ENCODE data around the gene ABCA2.

DNA sequence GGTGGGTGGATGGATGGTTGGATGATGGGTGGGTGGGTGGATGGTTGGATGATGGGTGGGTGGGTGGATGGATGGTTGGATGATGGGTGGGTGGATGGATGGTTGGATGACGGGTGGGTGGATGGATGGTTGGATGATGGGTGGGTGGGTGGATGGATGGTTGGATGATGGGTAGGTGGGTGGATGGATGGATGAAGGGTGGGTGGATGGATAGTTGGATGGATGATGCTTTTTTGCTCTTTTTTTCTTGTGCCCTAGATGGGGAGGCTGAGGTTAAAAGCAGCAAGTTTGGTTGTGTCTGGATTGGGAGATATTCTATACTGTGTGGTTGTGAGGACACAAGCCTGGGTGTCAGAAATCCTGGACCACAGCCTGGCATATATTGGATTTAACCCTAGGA is 70.6 kb downstream of the ABCA2 start:
- TF ChIP-seq POLR2A (IDR thresholded peaks at IDR 0.05) = no peak
- TF ChIP-seq, protein P1, sequence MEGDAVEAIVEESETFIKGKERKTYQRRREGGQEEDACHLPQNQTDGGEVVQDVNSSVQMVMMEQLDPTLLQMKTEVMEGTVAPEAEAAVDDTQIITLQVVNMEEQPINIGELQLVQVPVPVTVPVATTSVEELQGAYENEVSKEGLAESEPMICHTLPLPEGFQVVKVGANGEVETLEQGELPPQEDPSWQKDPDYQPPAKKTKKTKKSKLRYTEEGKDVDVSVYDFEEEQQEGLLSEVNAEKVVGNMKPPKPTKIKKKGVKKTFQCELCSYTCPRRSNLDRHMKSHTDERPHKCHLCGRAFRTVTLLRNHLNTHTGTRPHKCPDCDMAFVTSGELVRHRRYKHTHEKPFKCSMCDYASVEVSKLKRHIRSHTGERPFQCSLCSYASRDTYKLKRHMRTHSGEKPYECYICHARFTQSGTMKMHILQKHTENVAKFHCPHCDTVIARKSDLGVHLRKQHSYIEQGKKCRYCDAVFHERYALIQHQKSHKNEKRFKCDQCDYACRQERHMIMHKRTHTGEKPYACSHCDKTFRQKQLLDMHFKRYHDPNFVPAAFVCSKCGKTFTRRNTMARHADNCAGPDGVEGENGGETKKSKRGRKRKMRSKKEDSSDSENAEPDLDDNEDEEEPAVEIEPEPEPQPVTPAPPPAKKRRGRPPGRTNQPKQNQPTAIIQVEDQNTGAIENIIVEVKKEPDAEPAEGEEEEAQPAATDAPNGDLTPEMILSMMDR (IDR thresholded peaks at IDR 0.05 in 4 of 5, conservative IDR thresholded peaks at IDR 0.05 in 1 of 5) = no peak
